BLaER1 treated with 17β-estradiol and CSF1 and Interleukin-3, amounts not matched to agents 10 nM and 100 nM (cell line): Measurements from ENCODE around the gene DKKL1.

Source experiments
- H3K27ac ChIP-seq, 11 experiments: shearing (Covaris generic); formaldehyde crosslinking; 2 replicates each; pipeline ENCODE4 v1.8.1; 2022
- H3K27me3 ChIP-seq, 11 experiments: shearing (Covaris generic); formaldehyde crosslinking; 2 replicates each; pipeline ENCODE4 v1.8.1; 2022
- H3K36me3 ChIP-seq, 11 experiments: shearing (Covaris generic); formaldehyde crosslinking; 2 replicates each; pipeline ENCODE4 v1.8.1; 2022
- H3K4me1 ChIP-seq, 10 experiments: shearing (Covaris generic); formaldehyde crosslinking; 2 replicates each; pipeline ENCODE4 v1.8.1; 2022
- H3K4me2 ChIP-seq, 11 experiments: shearing (Covaris generic); formaldehyde crosslinking; 2 replicates each; pipeline ENCODE4 v1.8.1; 2022
- H3K4me3 ChIP-seq, 10 experiments: shearing (Covaris generic); formaldehyde crosslinking; 2 replicates each; pipeline ENCODE4 v1.8.1; 2022
- H3K9ac ChIP-seq, 11 experiments: shearing (Covaris generic); formaldehyde crosslinking; 2 replicates each; pipeline ENCODE4 v1.8.1; 2022
- H3K9me3 ChIP-seq, 11 experiments: shearing (Covaris generic); formaldehyde crosslinking; replicated peaks in 1 of 11; 2 replicates each; pipeline ENCODE4 v1.8.1; 2022
- H4K20me1 ChIP-seq, 11 experiments: shearing (Covaris generic); formaldehyde crosslinking; 2 replicates each; pipeline ENCODE4 v1.8.1; 2022
- Cebpa-rat ChIP-seq, 11 experiments: shearing (Covaris generic); IDR thresholded peaks; 2 replicates each; pipeline ENCODE4 v1.8.1; 2022

The DKKL1 gene

GRCh38 chr19:49421878-49422202 is 58.2 kb downstream of the DKKL1 start:
- Histone ChIP-seq H4K20me1 (peaks cover 0 to 14% (median 6%) of the 10 kb centered on the region in 11 experiments; a peak in 11 of 22 replicates), H3K9ac (no peak overlapping the region), H3K27ac (no peak overlapping the region), H3K27me3 (peaks cover 74 to 83% (median 80%) of the 10 kb centered on the region in 11 experiments), H3K36me3 (no peaks in the 10 kb centered on the region), H3K4me3 (no peak overlapping the region), H3K4me1 (peaks cover 57 to 82% (median 78%) of the 10 kb centered on the region in 10 experiments), H3K9me3 (peaks cover 0 to 9% (median 4%) of the 10 kb centered on the region in 11 experiments; a peak in 11 of 22 replicates), H3K4me2 (no peak overlapping the region)
- no peak for TF ChIP-seq Cebpa-rat (IDR thresholded peaks at IDR 0.05)

DNA sequence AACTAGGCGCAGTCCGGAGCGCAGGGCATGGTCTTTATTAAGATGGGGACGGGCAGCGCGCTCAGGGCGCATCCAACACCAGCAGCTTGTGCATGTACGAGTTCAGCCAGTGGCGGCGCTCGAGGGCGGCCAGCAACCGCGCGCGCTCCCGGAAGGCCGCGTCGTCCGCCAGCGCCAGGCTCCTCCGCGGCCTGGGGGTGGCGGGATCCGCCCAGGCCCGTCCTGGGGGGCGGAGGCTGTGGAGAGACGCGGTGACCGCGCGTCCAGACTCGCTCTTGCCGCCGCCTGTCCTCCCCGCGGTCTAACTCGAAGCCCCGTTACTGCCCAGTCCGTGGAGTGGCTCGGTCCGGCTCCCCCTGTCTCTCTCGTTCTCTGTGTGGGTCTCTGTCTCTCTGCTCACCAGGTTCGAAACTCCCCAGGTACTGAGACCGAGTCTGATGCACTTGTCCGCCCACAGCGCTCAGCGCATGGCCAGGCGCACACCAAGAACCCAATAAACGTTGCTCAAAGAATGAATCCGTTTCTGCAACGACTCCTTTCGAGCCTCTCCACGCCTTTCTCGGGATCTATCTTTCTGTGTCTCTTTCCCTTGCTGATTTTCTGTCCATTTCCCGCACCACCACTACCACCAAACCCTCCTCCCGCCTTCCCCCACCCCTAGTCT is 58.9 kb downstream of the DKKL1 start:
- H3K4me2 ChIP-seq = peak overlapping the region; percentile 51 to 86 (median 72)
- H3K4me3 ChIP-seq = peak overlapping the region in 8 of 10 experiments; percentile 26 to 54 (median 32); a peak in 12 of 20 replicates

GRCh38 chr19:49423071-49423984 is 59.7 kb downstream of the DKKL1 start, which contains the start of gene PTH2:
PTH2 (minus strand) TSS chr19:49423441; CDS start chr19:49423339, 102 bp downstream.
- Histone ChIP-seq H3K27ac (no peak within 1 kb of the TSS), H3K4me3 (peak within 1 kb of the TSS in 9 of 10 experiments; percentile 0 to 54 (median 31); a peak in 14 of 20 replicates), H3K27me3 (peaks cover 89 to 98% (median 95%) of the 10 kb centered on the region in 11 experiments)

More for the DNA sequence above, 58.9 kb downstream of the DKKL1 start:
- Histone ChIP-seq H3K4me1 (peaks cover 50 to 81% (median 77%) of the 10 kb centered on the region in 10 experiments), H3K9me3 (peaks cover 0 to 9% (median 4%) of the 10 kb centered on the region in 11 experiments; a peak in 11 of 22 replicates), H4K20me1 (peaks cover 0 to 14% (median 6%) of the 10 kb centered on the region in 11 experiments; a peak in 11 of 22 replicates), H3K9ac (peak overlapping the region in 2 of 11 experiments; percentile 11 to 29; a peak in 1 of 22 replicates), H3K27ac (no peak overlapping the region), H3K27me3 (peaks cover 81 to 90% (median 87%) of the 10 kb centered on the region in 11 experiments), H3K36me3 (no peaks in the 10 kb centered on the region)
- no peak for TF ChIP-seq Cebpa-rat (IDR thresholded peaks at IDR 0.05)

GRCh38 chr19:49423985-49424303 is 60.3 kb downstream of the DKKL1 start:
- no peak for TF ChIP-seq Cebpa-rat (IDR thresholded peaks at IDR 0.05)
- H3K4me2 ChIP-seq = peak overlapping the region; percentile 51 to 86 (median 72)

More at GRCh38 chr19:49423071-49423984, 59.7 kb downstream of the DKKL1 start, which contains the start of gene PTH2:
- H3K9me3 ChIP-seq = peaks cover 0 to 9% (median 4%) of the 10 kb centered on the region in 11 experiments; a peak in 11 of 22 replicates
- H3K4me1 ChIP-seq = peaks cover 48 to 81% (median 76%) of the 10 kb centered on the region in 10 experiments
- no peaks in the 10 kb centered on the region for H3K36me3 ChIP-seq
- peak within 1 kb of the TSS; percentile 51 to 86 (median 72) for H3K4me2 ChIP-seq
- no peak for TF ChIP-seq Cebpa-rat (IDR thresholded peaks at IDR 0.05)
- peak within 1 kb of the TSS in 3 of 11 experiments; percentile 11 to 34 (median 29); a peak in 1 of 22 replicates for H3K9ac ChIP-seq
- H4K20me1 ChIP-seq = peaks cover 0 to 18% (median 6%) of the 10 kb centered on the region in 11 experiments; a peak in 11 of 22 replicates

More at GRCh38 chr19:49423985-49424303, 60.3 kb downstream of the DKKL1 start:
- Histone ChIP-seq H3K9me3 (peaks cover 0 to 9% (median 4%) of the 10 kb centered on the region in 11 experiments; a peak in 11 of 22 replicates), H3K27ac (no peak overlapping the region), H3K4me3 (peak overlapping the region in 5 of 10 experiments; percentile 0 to 54 (median 31); a peak in 3 of 20 replicates), H4K20me1 (peaks cover 0 to 22% (median 6%) of the 10 kb centered on the region in 11 experiments; a peak in 11 of 22 replicates), H3K36me3 (no peaks in the 10 kb centered on the region), H3K27me3 (peaks cover 95 to 100% (median 100%) of the 10 kb centered on the region in 11 experiments), H3K9ac (0 out of 22 replicates have a peak overlapping the region, but pooled peaks of 1 of the 11 experiments have one; percentile 34), H3K4me1 (peaks cover 43 to 77% (median 72%) of the 10 kb centered on the region in 10 experiments)
